Fibroblast of lung (primary cell): Measurements from ENCODE around the gene SRPK2. TPM values are rescaled to one million over a fixed set of nuclear protein-coding genes. Genes with fewer than 3 reads are reported as not detected.

Experiments used
- DNase-seq, 2 donors: peaks; one replicate each; pipeline versions ENCODE4 v3.0.0 to v3.0.0-alpha.2; 2010; ENCODE audit warnings: low read depth in 2 of 2
- H2AFZ ChIP-seq: 2 replicates; pipeline ENCODE4 v1.5.1; 2012; ENCODE audit warnings: low read length, control low read depth, inconsistent platforms
- H3K27ac ChIP-seq: 2 replicates; pipeline ENCODE4 v1.5.1; 2011; ENCODE audit warnings: low read length, control low read depth; ENCODE audit not compliant: insufficient read depth
- H3K27me3 ChIP-seq: 2 replicates; pipeline ENCODE4 v1.5.1; 2011; ENCODE audit warnings: mild to moderate bottlenecking, low read length; ENCODE audit not compliant: control insufficient read depth, insufficient read depth
- H3K36me3 ChIP-seq: 2 replicates; pipeline ENCODE4 v1.5.1; 2011; ENCODE audit warnings: low read length; ENCODE audit not compliant: control insufficient read depth, insufficient read depth
- H3K4me1 ChIP-seq: 2 replicates; pipeline ENCODE4 v1.5.1; 2011; ENCODE audit warnings: low read length; ENCODE audit not compliant: control insufficient read depth, insufficient read depth; ENCODE audit errors: extremely low read depth
- H3K4me2 ChIP-seq: 2 replicates; pipeline ENCODE4 v1.5.1; 2011; ENCODE audit warnings: low read length, control low read depth; ENCODE audit not compliant: insufficient read depth; ENCODE audit errors: extremely low read depth
- H3K4me3 ChIP-seq, 4 experiments: fragments of 200-600 bp in 1 of 4; sonication (generic) in 1 of 4; replicated peaks in 1 of 4; 2 replicates each; pipeline ENCODE4 v1.5.1; 2011 to 2016; ENCODE audit warnings: low read length in 4 of 4, low read depth in 3 of 4, mild to moderate bottlenecking in 3 of 4, control low read depth in 2 of 4, inconsistent platforms in 1 of 4, mixed read lengths in 1 of 4; ENCODE audit not compliant: insufficient read depth in 1 of 4; ENCODE audit errors: control extremely low read depth in 1 of 4
- H3K79me2 ChIP-seq: 2 replicates; pipeline ENCODE4 v1.5.1; 2012; ENCODE audit warnings: mild to moderate bottlenecking, low read length, inconsistent platforms; ENCODE audit not compliant: control insufficient read depth, insufficient read depth
- H3K9ac ChIP-seq: 2 replicates; pipeline ENCODE4 v1.5.1; 2011; ENCODE audit warnings: mild to moderate bottlenecking, low read length, control low read depth; ENCODE audit not compliant: insufficient read depth
- H3K9me3 ChIP-seq: 2 replicates; pipeline ENCODE4 v1.5.1; 2012; ENCODE audit warnings: low read depth, low read length; ENCODE audit not compliant: control insufficient read depth, insufficient read depth
- H4K20me1 ChIP-seq: 2 replicates; pipeline ENCODE4 v1.5.1; 2011; ENCODE audit warnings: low read length; ENCODE audit not compliant: control insufficient read depth, insufficient read depth; ENCODE audit errors: extremely low read depth
- CTCF ChIP-seq, 2 donors: IDR thresholded peaks in 1 of 2; conservative IDR thresholded peaks in 1 of 2; 1 replicate in 1 of 2; 2 replicates in 1 of 2; pipeline ENCODE4 v1.5.1; 2011 to 2012; ENCODE audit warnings: low read length in 2 of 2, control low read depth in 1 of 2, inconsistent platforms in 1 of 2, low read depth in 1 of 2, mild to moderate bottlenecking in 1 of 2
- EZH2 ChIP-seq: IDR thresholded peaks from 2 replicates; pipeline ENCODE4 v1.5.1; 2012; ENCODE audit warnings: low read length, control low read depth, mild to moderate bottlenecking; ENCODE audit errors: missing control alignments
- polyA plus RNA-seq, 2 donors: library from polyadenylated mRNA; depleted of rRNA in 1 of 2; stranded (reverse) in 1 of 2; unstranded in 1 of 2; fragments of >200 nt; gene quantifications; 2 replicates each; pipeline ENCODE4 v1.2.1, GENCODE V29; 2011 to 2012; ENCODE audit warnings: missing spikeins in 1 of 2
- total RNA-seq: library from RNA; depleted of rRNA; stranded (reverse); fragments of >200 nt; gene quantifications from 2 replicates; pipeline ENCODE4 v1.2.1, GENCODE V29; 2014

SRPK2 gene
- total and polyA plus RNA-seq, 2 donors (not counting 1 experiment from before 2014, with no cell fraction given), result 27.8 to 61.8 TPM

GRCh38 chr7:105073143-105073542 is 315.6 kb downstream of the SRPK2 start:
- Histone ChIP-seq H3K4me1 (no peaks in the 10 kb centered on the region), H3K4me3 (no peak overlapping the region), H3K27me3 (no peaks in the 10 kb centered on the region), H3K27ac (no peak overlapping the region), H2AFZ (no peak overlapping the region), H3K4me2 (no peak overlapping the region), H3K36me3 (peaks cover 11% of the 10 kb centered on the region), H3K9me3 (no peaks in the 10 kb centered on the region), H3K9ac (no peak overlapping the region), H4K20me1 (no peaks in the 10 kb centered on the region), H3K79me2 (peaks cover 18% of the 10 kb centered on the region)
- no peak for TF ChIP-seq EZH2
- no peak for TF ChIP-seq CTCF (conservative IDR thresholded peaks at IDR 0.05 in 1 of 2, IDR thresholded peaks at IDR 0.05 in 1 of 2; ENCODE audit: low read depth in 1 of 2, low read length in 2 of 2)
- DNase-seq, result no peak

GRCh38 chr7:105068886-105069285 is 319.8 kb downstream of the SRPK2 start:
- H3K4me1 ChIP-seq, result no peaks in the 10 kb centered on the region
- DNase-seq, result no peak
- TF ChIP-seq CTCF (conservative IDR thresholded peaks at IDR 0.05 in 1 of 2, IDR thresholded peaks at IDR 0.05 in 1 of 2; ENCODE audit: low read depth in 1 of 2, low read length in 2 of 2) (no peak), EZH2 (no peak)
- H3K27ac ChIP-seq, result no peak overlapping the region
- no peak overlapping the region for H3K9ac ChIP-seq
- H3K79me2 ChIP-seq, result peaks cover 26% of the 10 kb centered on the region
- H4K20me1 ChIP-seq, result no peaks in the 10 kb centered on the region
- no peak overlapping the region for H3K4me3 ChIP-seq
- H2AFZ ChIP-seq, result no peak overlapping the region
- H3K36me3 ChIP-seq, result peaks cover 9% of the 10 kb centered on the region
- H3K9me3 ChIP-seq, result no peaks in the 10 kb centered on the region
- H3K27me3 ChIP-seq, result no peaks in the 10 kb centered on the region
- no peak overlapping the region for H3K4me2 ChIP-seq

- Histone ChIP-seq H2AFZ (no peak overlapping the region), H3K9ac (no peak overlapping the region), H4K20me1 (no peaks in the 10 kb centered on the region), H3K27ac (no peak overlapping the region), H3K4me2 (no peak overlapping the region), H3K4me1 (no peaks in the 10 kb centered on the region), H3K36me3 (peaks cover 9% of the 10 kb centered on the region), H3K4me3 (no peak overlapping the region), H3K79me2 (peaks cover 36% of the 10 kb centered on the region), H3K27me3 (no peaks in the 10 kb centered on the region), H3K9me3 (no peaks in the 10 kb centered on the region)
- no peak for DNase-seq
- TF ChIP-seq EZH2, result no peak
- TF ChIP-seq CTCF (conservative IDR thresholded peaks at IDR 0.05 in 1 of 2, IDR thresholded peaks at IDR 0.05 in 1 of 2; ENCODE audit: low read depth in 1 of 2, low read length in 2 of 2), result no peak
Observed at GRCh38 chr7:105067691-105068090, 321.0 kb downstream of the SRPK2 start.

Other genes starting within 250 kb of the SRPK2 start
- gene PUS7, start 133.3 kb upstream of the SRPK2 start, total RNA-seq, result 8.8 and 14.9 TPM in 2 replicates
- gene PUS7, start 133.3 kb upstream of the SRPK2 start, polyA plus RNA-seq, result 14.6 and 16.0 TPM in 2 replicates
- gene RINT1, start 143.3 kb upstream of the SRPK2 start, total RNA-seq, result 14.1 and 16.3 TPM in 2 replicates
- 21.7 and 26.0 TPM in 2 replicates for gene RINT1, start 143.3 kb upstream of the SRPK2 start, polyA plus RNA-seq
- not detected in 2 replicates for gene EFCAB10, start 192.6 kb upstream of the SRPK2 start, total RNA-seq
- gene EFCAB10, start 192.6 kb upstream of the SRPK2 start, polyA plus RNA-seq, result not detected in 2 replicates